ENCODE measurements around the gene ARAP3.

ARAP3 gene

DNA sequence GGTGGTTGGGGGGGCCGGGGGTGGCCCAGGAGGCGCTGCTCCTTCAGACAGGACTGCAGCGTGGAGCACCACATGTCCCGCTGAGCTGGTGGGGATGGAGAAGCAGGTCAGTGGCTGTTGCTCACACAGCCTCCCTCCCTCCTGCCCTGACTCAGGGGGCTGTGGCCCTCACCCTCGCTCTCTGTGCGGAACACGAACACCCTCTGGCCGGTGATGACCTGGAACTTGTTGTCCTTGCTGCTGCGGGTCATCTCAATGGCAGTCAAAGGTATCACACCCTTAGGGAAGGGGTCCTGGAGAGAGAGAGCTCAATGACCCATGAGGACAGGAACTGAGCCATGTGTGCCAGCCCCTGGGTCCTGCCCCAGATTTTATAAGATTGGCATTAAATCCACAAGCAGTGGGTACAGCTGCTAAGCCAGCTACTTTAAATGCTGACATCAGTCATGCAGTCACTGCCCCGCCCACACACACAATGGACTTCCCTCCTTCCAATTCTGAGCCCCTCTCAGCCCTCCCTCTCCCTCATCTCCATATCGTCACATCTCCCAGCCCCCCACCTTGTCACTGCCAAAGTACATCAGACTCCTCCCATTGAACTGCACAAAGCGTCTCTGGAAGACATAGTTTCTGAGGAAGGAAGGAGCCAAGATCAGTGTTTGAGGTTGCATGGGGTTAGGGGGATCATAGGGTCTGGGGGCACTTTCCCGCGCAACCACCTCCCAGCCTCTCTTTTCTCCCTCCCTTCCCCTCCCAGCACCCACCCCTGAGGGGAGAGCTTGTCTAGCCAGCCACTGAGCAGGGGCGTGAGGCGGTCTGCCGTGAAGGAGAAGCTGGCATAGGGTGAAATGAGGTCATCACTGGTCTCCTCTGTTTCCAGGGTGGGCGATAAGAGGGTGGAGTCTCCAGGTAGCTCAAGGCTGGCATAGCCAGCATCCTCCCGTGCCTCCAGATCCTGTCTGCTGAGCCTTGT is 8.9 kb downstream of the ARAP3 start:
- in situ Hi-C loops (cut with MboI; ENCODE audit: low sequenced_read_pairs): no loop called here

DNA sequence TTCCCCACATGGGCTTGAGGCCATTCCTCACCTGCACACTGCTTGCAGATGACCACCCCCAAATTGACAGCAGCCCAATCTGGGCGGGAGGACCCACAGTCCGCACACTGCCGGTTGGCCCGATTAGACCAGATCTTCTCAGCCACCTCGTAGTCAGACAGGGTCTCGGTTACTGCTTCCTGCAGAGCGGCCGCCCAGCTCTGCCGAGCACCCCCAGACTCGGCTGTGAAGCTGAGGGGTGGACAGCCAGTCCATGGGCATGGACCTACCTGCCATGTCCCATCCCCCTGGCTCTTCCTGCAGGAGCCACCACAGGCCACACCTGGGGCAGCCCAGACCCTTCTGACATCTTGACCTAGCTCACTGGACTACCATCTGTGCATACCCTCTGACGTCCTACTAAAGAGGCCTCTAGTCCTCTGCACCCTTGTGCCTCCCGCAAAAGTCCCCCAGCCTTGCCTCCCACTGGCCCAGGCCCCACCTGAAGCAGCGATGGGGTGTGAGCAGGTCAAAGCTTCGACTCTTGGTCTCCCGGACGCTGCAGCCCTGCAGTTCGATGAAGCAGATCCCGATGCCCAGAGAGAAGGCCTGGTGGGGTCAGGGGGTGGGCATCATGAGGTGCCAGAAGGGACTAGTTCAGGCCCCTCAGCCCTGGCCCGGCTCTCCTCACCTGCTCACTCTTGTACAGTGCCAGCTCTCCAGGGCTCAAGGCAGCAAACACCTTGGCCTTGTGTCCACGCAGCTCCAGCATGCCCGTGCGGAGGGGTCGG is 9.8 kb downstream of the ARAP3 start:
- in situ Hi-C loops (cut with MboI; ENCODE audit: low sequenced_read_pairs): no loop called here

DNA sequence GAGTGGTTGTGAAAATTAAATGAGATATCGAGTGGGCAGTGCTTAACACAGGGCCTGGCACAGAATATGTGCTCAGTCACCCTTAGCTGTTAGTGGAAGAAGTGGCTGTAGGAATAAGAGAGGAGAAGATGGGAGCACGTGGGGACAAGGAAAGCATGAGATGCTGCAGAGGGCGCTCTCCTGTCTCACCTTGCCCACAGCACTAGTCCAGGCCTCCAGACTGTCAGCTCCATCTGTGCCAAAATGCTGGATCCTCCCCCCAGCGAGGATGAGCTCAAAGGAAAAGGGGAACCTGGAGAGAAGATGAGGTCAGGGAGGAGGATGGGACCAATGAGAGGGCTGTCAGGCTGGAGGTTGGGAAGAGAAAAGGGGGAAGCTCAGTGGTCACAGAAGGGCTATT is 12.5 kb downstream of the ARAP3 start:
- in situ Hi-C loops (cut with MboI; ENCODE audit: low sequenced_read_pairs): no loop called here

DNA sequence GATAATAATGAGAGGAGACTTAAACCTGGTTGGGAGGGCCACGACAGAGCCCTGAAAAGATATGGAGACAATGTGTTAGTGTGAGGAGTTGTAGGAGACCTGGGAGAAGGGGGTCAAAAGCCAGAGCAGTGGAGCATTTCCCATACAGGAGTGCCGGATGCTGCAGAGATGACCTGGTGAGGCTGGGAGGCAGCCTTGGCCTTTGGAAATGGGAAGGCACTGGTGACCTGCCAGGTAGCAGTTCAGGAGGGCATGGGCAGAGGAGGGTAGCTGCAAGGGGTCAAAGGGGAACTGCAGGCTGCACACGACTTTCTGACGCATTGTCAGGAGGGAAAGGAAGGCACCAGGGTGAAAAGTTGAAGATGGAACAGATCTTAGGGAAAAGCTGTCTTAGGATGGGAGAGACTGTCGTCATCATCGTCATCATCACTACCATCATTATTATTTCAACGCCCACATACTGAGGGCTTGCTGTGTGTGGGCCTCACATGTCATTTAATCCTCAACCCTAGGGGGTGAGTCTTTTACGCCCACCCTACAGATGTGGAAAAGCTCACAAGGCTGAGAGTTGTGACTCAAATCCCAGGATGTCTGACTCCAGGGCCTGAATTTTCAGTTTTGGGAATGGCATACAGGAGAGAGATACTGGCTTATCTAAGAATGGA is 13.3 kb downstream of the ARAP3 start:
- in situ Hi-C loops (cut with MboI; ENCODE audit: low sequenced_read_pairs): no loop called here

GRCh38 chr5:141665995-141666940 is 15.8 kb downstream of the ARAP3 start:
- in situ Hi-C loops (cut with MboI; ENCODE audit: low sequenced_read_pairs): no loop called here

- in situ Hi-C loops (cut with MboI; ENCODE audit: low sequenced_read_pairs): no loop called here
Measured at GRCh38 chr5:141664733-141665461, 17.1 kb downstream of the ARAP3 start.

- in situ Hi-C loops (cut with MboI; ENCODE audit: low sequenced_read_pairs): no loop called here
Measured at GRCh38 chr5:141663506-141663905, 18.5 kb downstream of the ARAP3 start.

GRCh38 chr5:141662028-141662427 is 20.0 kb downstream of the ARAP3 start:
- in situ Hi-C loops (cut with MboI; ENCODE audit: low sequenced_read_pairs): no loop called here

DNA sequence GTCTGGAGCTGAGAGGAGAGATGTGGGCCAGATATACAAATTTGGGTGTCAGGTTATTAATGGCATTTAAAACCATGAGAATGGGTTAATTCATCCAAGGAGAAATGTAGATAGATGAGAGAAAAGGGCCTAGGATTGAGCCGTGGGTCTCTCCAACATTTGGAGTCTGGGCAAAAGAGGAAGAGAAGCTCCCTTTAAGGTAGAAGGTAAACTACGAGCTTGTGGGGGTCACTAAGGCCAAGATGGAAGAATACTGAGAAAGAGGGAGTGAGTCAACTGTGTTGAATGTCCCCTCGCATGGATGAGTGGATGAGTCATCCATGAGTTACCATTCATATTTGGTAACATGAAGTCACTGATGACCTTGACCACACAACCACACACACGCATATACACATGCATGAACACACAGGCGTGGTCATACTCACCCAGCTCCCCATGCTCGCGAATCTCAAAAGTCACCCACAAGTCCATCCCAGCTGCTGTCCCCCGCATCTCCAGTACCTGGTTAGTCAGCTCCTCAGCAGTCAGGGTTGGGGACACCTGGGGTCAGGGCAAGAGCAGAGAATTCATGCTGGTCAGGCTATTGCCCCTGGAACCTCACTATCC is 24.0 kb downstream of the ARAP3 start:
- in situ Hi-C loops (cut with MboI; ENCODE audit: low sequenced_read_pairs): no loop called here

GRCh38 chr5:141657404-141657803 is 24.6 kb downstream of the ARAP3 start:
- in situ Hi-C loops (cut with MboI; ENCODE audit: low sequenced_read_pairs): no loop called here

DNA sequence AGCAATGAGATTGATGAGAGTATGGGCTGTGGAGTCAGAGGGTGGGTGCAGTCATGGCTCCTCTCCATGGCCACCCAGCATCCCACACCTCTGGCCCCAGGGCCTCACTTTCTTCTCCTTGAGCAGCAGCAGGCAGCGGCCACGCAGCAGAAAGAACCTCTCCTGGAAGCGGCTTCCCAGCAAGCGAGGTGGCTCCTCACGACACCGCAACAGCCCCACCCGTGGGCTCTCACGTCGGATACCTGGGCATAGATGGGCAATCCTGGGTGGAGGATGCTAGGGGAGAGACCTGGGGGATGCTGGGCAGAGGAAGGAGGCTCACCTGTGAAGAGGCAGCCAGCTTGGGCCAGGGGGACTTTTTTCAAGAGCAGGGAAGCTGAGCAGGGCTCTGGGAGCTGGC is 25.6 kb downstream of the ARAP3 start:
- in situ Hi-C loops (cut with MboI; ENCODE audit: low sequenced_read_pairs): no loop called here

DNA sequence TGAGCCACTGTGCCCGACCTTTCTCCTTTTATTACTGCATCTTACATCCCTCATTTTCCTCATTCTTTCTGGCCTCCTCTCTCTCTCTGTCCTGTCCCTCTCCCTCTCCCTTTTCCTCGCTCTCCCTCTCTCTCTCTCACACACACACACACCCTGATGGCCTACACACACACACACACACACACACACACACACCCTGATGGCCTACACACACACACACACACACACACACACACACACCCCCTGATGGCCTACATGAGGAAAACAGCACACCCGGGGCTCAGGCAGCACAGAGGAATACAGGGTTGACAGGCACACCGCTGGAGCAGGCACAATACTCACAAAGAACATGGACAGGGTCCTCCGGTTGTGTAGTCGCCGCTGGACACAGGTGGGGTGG is 27.0 kb downstream of the ARAP3 start:
- in situ Hi-C loops (cut with MboI; ENCODE audit: low sequenced_read_pairs): no loop called here

DNA sequence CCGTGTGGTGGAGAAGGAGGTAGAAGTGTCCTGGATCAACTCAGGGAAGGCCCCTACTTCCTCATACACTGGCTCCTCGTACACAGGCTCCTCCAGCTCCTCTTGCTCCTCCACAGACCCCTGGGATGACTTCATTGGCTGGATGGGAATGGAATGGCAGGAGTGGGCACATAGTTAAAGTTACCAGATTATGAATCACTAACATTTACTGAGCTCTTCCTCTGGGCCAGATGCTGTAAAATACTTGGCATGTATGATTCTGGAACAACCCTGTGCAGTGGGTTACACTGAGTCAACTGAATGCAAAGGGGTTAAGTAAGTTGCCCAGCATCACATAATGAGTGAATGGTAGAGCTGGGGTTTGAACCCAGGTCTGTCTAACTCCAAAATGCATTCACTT is 27.7 kb downstream of the ARAP3 start:
- in situ Hi-C loops (cut with MboI; ENCODE audit: low sequenced_read_pairs): no loop called here

DNA sequence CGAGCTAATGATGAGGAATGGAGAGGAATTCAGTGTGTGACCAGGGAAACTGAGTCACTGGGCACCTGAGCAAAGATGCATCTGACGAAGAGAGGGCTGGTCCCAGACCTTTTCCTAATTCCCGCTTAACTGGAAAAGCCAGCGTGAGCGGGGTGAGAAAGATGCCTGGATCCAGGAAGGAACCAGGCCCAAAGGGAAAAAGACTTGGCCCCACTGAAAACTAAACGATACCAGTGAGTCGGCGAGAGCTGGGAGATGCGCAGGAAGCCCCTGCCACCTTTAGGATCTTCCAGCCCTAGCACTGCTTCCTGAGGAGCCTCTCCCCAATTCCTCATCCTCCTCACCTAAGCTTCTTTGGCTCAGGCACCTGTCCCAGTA is 30.3 kb downstream of the ARAP3 start:
- in situ Hi-C loops (cut with MboI; ENCODE audit: low sequenced_read_pairs): no loop called here

GRCh38 chr5:141650851-141651727 is 30.9 kb downstream of the ARAP3 start, which contains the start of gene FCHSD1:
FCHSD1 (minus strand) TSS chr5:141651418; CDS start chr5:141651368, 50 bp downstream.
- in situ Hi-C loops (cut with MboI; ENCODE audit: low sequenced_read_pairs): no loop called here

DNA sequence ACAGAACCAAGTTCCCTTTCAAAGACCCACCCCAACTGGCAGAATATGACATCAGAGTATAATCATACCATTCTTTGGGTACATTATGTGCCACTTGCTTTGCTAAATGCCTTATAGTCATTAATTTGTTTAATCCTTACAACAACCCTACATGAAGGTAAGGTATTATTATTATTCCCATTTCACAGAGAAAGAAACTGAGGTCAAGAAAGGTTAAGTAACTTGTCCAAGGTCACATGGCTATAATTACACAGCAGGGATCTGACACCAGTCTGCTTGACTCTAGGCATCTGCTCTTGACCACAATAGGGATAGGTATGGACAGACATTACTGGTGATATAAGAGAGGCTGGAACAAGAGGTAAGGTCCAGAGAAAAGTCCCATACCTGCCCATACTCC is 32.1 kb downstream of the ARAP3 start:
- in situ Hi-C loops (cut with MboI; ENCODE audit: low sequenced_read_pairs): no loop called here

- in situ Hi-C loops (cut with MboI; ENCODE audit: low sequenced_read_pairs): no loop called here
Measured at GRCh38 chr5:141649056-141649688, 32.9 kb downstream of the ARAP3 start.

DNA sequence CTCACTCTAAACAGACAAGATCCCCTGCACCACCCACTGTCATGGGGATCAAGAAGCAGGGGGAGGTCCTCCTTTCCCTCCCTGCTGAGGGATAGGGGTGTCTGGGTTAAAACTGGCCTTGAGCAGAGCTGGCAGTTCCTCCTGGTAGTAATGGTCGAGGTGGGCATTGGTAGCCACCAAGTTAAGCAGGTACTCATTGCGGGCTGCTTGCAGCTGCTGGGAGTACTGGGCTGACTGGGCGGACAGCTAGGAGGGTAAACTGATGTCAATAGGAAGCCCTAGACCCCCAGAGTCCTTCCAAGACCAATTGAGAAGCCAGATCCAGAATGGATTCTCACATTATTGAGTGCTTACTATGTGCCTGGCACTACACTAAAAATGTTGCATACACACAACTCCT is 34.2 kb downstream of the ARAP3 start:
- in situ Hi-C loops (cut with MboI; ENCODE audit: low sequenced_read_pairs): no loop called here

All from HL-60/S4 treated with phorbol 12-myristate 13-acetate at 8.2 ng/mL for 4 days and 3 days (cell line).